Pancreas (tissue), 10 donors: ENCODE data around the gene HTT. TPM values are rescaled to one million over a fixed set of nuclear protein-coding genes. Genes with fewer than 3 reads are reported as not detected.

Experiments used
- ATAC-seq, 4 donors: fragments of 200-7000 bp; cut with Tn5 transposase; one replicate each; pipeline versions ENCODE4 v1.8.0 to v1.9.1; 2020; ENCODE audit warnings: mild to moderate bottlenecking in 4 of 4, moderate library complexity in 4 of 4
- DNase-seq, 6 donors: peaks; one replicate each; pipeline ENCODE4 v3.0.0-alpha.2; 2020
- FAIRE-seq: peaks from 2 replicates; lab custom pipeline; 2012; peaks lifted over from hg19 to GRCh38; lab: Jason Lieb, UNC
- H3K27ac ChIP-seq, 4 donors: fragments of 200-600 bp; sonication (generic); 1 replicate in 3 of 4; 2 replicates in 1 of 4; pipeline versions ENCODE4 v1.5.0 to v1.8.0; 2020
- H3K27me3 ChIP-seq, 4 donors: fragments of 200-600 bp; one replicate each; pipeline ENCODE4 v1.8.0; 2021
- H3K36me3 ChIP-seq, 3 donors: fragments of 200-600 bp; sonication (generic) in 1 of 3; one replicate each; pipeline versions ENCODE4 v1.5.0 to v1.8.0; 2020 to 2021
- H3K4me1 ChIP-seq, 3 donors: fragments of 200-600 bp; one replicate each; pipeline ENCODE4 v1.8.0; 2021
- H3K4me3 ChIP-seq, 4 donors: fragments of 200-600 bp; sonication (generic) in 2 of 4; one replicate each; pipeline versions ENCODE4 v1.5.0 to v1.8.0; 2020 to 2021
- H3K9me3 ChIP-seq, 4 donors: fragments of 200-600 bp; one replicate each; pipeline ENCODE4 v1.8.0; 2021
- WGBS, 2 donors: extraction: QIAGEN DNeasy Blood & Tissue Kit; methylation state at CpG; one replicate each; pipeline ENCODE4 v1.1.7; 2013; 5-methylcytosine and 5-hydroxymethylcytosine counted together
- intact Hi-C, 3 donors: fragments of 100-400 bp; cut with DNase I; formaldehyde crosslinking; loops; one replicate each; pipeline versions ENCODE4 v1.11.1 to v1.14.2; 2022
- polyA plus RNA-seq, 2 donors: library from polyadenylated mRNA; stranded (reverse); fragments of 200-250 nt; gene quantifications; one replicate each; pipeline ENCODE4 v1.2.3, GENCODE V29; 2013
- total RNA-seq, 6 donors: library from RNA; stranded (reverse); fragmentation: NEBNext Ultra II Directional in 4 of 6; extraction: Animal tissue kit (Norgen Biotek cat#: 25700) in 4 of 6; gene quantifications; one replicate each; pipeline versions ENCODE4 v1.2.1 to v1.2.4, GENCODE V29; 2021 to 2023
- TF ChIP-seq, protein P1 (sequence below), 4 donors: fragments of 200-600 bp; sonication (generic) in 3 of 4; IDR thresholded peaks; one replicate each; pipeline versions ENCODE4 v1.5.0 to v1.8.0; 2021; ENCODE audit warnings: antibody characterized with exemption in 4 of 4
- donor health status: healthy with polysubstance abuse.
- donor health status: DM: no; HTN: no; CAD: no; lungs with moderate emphysema.
- donor health status: DM: no; HTN: no; CAD: no.
- donor health status: control.
- donor health status: control.
- donor health status: Bipolar disorder and iron deficiency.
- donor health status: DM: yes; HTN: yes; CAD: no.
- donor health status: DM: no; HTN: no; CAD: no.
- donor health status: DM: no; HTN: no; CAD: no.
- donor health status: DM: yes; HTN: yes; CAD: no.

Gene HTT
- total and polyA plus RNA-seq, 8 donors: 23.1 to 55.2 (median 42.7) TPM

DNA sequence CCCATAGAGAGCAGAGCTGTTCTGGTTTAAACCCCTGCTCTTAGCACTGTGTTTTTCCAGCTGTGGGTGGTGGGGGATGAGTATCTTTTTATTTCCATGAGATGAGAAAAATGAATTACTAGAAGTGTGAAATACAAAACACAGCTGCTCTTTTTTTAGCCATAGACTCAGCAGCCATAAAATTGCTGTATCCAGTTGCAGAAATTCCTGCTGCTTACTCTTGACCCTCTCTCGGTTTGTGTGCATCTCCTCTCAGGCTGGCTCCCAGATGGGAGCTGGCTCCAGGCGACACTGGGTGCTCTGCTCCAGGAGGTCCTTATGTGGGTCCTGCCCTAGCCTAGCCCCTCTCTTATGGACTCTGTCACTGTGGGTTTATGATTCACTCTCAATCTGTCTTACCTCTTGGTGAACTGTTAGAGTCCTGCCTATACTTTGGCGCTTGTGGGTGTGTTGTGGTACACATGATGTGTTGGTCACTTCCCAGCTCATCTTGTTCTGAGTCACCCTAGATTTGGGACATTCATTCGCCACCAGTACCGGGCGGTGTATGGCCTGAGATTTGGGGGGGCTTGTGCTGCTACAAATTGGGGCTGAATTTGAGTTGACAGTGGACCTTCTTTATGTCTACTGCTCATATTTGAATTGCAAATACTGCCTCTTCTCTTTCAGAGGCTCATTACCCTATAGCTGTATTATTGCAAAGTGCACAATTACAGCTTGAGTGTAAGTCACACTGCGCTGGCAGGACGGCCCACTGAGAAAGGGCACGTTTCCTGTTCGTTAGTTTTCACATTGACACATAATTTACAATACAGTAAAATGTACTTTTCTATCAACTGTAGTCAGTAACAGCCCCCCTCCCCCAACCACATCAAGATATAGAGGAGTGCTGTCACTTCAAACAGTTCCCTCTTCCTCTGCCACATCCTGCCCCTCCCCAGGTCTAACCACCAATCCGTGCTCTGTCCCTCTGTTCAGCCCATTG lies 127.5 kb downstream of the HTT start:
- Histone ChIP-seq H3K27ac (peak overlapping the region in 2 of 4 donors; percentile 80 to 81), H3K27me3 (no peaks in the 10 kb centered on the region), H3K4me1 (peaks cover 9 to 23% (median 17%) of the 10 kb centered on the region in 3 donors), H3K4me3 (no peak overlapping the region), H3K36me3 (peaks cover 0 to 29% (median 9%) of the 10 kb centered on the region in 3 donors), H3K9me3 (no peaks in the 10 kb centered on the region)
- DNase-seq: no peak
- no peak for FAIRE-seq
- WGBS, 2 donors: 81 to 84% methylated on average over 11 of the region's 11 CpGs
- TF ChIP-seq, protein P1, sequence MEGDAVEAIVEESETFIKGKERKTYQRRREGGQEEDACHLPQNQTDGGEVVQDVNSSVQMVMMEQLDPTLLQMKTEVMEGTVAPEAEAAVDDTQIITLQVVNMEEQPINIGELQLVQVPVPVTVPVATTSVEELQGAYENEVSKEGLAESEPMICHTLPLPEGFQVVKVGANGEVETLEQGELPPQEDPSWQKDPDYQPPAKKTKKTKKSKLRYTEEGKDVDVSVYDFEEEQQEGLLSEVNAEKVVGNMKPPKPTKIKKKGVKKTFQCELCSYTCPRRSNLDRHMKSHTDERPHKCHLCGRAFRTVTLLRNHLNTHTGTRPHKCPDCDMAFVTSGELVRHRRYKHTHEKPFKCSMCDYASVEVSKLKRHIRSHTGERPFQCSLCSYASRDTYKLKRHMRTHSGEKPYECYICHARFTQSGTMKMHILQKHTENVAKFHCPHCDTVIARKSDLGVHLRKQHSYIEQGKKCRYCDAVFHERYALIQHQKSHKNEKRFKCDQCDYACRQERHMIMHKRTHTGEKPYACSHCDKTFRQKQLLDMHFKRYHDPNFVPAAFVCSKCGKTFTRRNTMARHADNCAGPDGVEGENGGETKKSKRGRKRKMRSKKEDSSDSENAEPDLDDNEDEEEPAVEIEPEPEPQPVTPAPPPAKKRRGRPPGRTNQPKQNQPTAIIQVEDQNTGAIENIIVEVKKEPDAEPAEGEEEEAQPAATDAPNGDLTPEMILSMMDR (IDR thresholded peaks at IDR 0.05): no peak
- no peak for ATAC-seq
- intact Hi-C loops: no loop called here

DNA sequence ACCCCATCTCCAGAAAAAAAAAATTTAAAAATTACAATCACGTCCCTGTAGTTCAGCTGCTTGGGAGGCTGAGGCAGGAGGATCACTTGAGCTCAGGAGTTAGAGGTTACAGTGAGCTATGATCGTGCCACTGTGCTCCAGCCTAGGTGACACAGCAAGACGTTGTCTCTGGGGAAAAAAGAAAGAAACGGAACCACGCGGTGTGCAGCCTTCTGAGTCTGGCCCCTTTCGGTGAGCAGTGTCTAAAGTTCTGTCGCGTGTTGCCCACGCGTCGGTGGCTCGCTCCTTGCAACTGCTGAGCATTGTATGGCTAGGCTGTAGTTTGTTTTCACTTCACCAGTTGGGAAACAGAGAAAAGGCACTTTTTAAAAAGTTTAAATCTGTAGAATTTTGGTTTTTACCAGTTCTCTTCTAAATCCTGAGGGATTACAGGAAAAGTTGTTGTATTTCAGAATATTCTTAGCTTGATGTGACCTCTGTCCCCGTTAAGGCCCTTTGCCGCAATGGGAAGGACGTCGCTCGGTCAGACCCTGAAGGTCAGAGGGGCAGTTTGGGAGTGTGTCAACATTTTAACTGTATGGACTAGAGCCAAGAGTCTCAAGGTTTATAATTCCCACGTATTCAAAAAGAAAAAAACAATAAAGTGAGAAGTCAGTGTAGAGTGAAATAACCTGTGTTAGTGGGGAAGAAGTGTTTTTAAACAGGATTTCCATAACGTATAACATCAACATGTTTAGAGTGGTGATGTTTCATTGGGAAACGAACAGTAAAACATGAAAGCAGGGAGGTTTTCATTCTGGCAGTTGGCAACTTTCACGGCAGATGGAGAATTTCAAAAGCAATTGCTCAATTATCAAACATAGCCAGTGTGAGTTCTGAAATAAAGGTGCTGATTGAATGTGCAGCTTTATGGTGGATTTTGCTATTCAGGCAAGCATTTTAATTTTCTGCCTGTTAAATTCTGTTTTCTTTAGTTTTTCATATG lies 128.6 kb downstream of the HTT start:
- Histone ChIP-seq H3K4me1 (peaks cover 9 to 27% (median 17%) of the 10 kb centered on the region in 3 donors), H3K27ac (peak overlapping the region in 3 of 4 donors; percentile 45 to 81 (median 80)), H3K27me3 (no peaks in the 10 kb centered on the region), H3K9me3 (no peaks in the 10 kb centered on the region), H3K36me3 (peaks cover 0 to 30% (median 15%) of the 10 kb centered on the region in 3 donors), H3K4me3 (no peak overlapping the region)
- peak; percentile 47 to 66 (median 58) for ATAC-seq
- FAIRE-seq: no peak
- 38 to 39% methylated on average over 22 of the region's 22 CpGs for WGBS, 2 donors
- intact Hi-C loops: no loop called here
- DNase-seq: no peak
- TF ChIP-seq, protein P1 (IDR thresholded peaks at IDR 0.05): no peak

DNA sequence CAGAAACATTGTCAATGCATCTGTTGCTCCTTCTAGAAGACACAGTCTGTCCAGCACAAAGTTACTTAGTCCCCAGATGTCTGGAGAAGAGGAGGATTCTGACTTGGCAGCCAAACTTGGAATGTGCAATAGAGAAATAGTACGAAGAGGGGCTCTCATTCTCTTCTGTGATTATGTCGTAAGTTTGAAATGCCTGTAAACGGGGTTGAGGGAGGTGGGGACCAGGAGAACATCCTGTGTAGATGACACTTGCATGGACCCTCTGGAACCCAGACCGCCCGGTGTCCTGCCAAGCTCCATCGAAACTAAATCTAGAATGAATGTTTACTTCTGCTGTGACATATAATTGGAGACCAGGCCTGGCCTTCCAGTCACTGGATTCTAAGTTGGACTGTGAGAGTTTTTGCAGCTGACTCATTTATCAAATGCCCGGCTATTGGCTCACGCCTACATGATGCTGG lies 129.5 kb downstream of the HTT start:
- TF ChIP-seq, protein P1 (IDR thresholded peaks at IDR 0.05): no peak
- peaks cover 0 to 35% (median 19%) of the 10 kb centered on the region in 3 donors for H3K36me3 ChIP-seq
- no peak overlapping the region for H3K4me3 ChIP-seq
- H3K27me3 ChIP-seq: no peaks in the 10 kb centered on the region
- intact Hi-C loops: no loop called here
- 28 to 29% methylated on average over 8 of the region's 8 CpGs for WGBS, 2 donors
- H3K27ac ChIP-seq: peak overlapping the region in 3 of 4 donors; percentile 45 to 81 (median 80)
- DNase-seq: peak in 4 of 6 donors; percentile 53 to 78 (median 68)
- no peak for FAIRE-seq
- H3K4me1 ChIP-seq: peaks cover 9 to 29% (median 17%) of the 10 kb centered on the region in 3 donors
- peak; percentile 83 to 90 (median 85) for ATAC-seq
- H3K9me3 ChIP-seq: no peaks in the 10 kb centered on the region

DNA sequence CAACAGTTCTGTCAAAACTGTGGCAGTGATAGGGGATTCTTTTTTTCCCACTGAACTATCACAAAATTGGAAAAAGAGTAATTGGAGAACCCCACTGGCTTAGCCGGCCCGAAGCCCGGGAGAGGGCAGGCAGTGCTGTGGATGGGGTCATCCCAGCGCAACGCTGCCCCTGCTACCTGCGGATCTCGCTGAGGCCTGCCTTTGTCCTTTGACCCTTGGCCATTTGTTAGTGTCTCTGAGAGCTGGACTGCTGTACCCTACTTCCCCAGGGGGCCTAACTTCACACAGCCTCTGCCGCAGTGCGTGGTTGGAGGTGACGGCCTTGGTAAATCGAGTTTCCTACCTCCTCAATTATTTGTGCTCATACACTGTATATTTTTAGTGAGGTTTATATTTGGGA lies 131.5 kb downstream of the HTT start:
- no peak for FAIRE-seq
- intact Hi-C loops: no loop called here

More for the DNA sequence above, 131.5 kb downstream of the HTT start:
- ATAC-seq (no peak), DNase-seq (peak in 1 of 6 donors; percentile 22)
- Histone ChIP-seq H3K9me3 (no peaks in the 10 kb centered on the region), H3K36me3 (peaks cover 0 to 36% (median 27%) of the 10 kb centered on the region in 3 donors), H3K27me3 (no peaks in the 10 kb centered on the region), H3K4me1 (peaks cover 9 to 29% (median 17%) of the 10 kb centered on the region in 3 donors), H3K27ac (no peak overlapping the region), H3K4me3 (no peak overlapping the region)
- TF ChIP-seq, protein P1 (IDR thresholded peaks at IDR 0.05): no peak
- 90 to 94% methylated on average over 11 of the region's 11 CpGs for WGBS, 2 donors
